ENCODE measurements around the gene ZFP30.

Gene ZFP30

GRCh38 chr19:37564624-37565369, 90.5 kb downstream of the ZFP30 start:
- DNase-seq (ENCODE audit: low read depth) = no peak
